WTC11 (cell line): ENCODE measurements around the gene FCHSD2. TPM values are rescaled to one million over a fixed set of nuclear protein-coding genes. Genes with fewer than 3 reads are reported as not detected.

Source experiments
- ATAC-seq: fragments of 200-7000 bp; cut with Tn5 transposase; 2 replicates; pipeline ENCODE4 v1.10.0; 2021; ENCODE audit warnings: mild to moderate bottlenecking, moderate library complexity
- CTCF ChIA-PET: fragments of 300-600 bp; sonication (Branson Sonifier 250); formaldehyde crosslinking; loops from one replicate; lab custom pipeline; 2021; ENCODE audit warnings: antibody characterized with exemption; lab: Charles Lee
- POLR2A ChIA-PET: fragments of 350-600 bp; sonication (Branson Sonifier 250); formaldehyde crosslinking; loops from one replicate; lab custom pipeline; 2021; ENCODE audit warnings: antibody characterized with exemption; lab: Charles Lee
- DNase-seq: peaks from one replicate; pipeline ENCODE4 v3.0.0; 2021; ENCODE audit warnings: low spot score
- H3K27ac Mint-ChIP-seq: 2 replicates; pipeline ENCODE4 v1.8.0; 2021; ENCODE audit warnings: mixed read lengths
- H3K27me3 Mint-ChIP-seq: 2 replicates; pipeline ENCODE4 v1.8.0; 2021; ENCODE audit warnings: low read depth, mild to moderate bottlenecking, moderate library complexity, mixed read lengths
- H3K36me3 Mint-ChIP-seq: 2 replicates; pipeline ENCODE4 v1.8.0; 2021; ENCODE audit warnings: mixed read lengths
- H3K4me1 Mint-ChIP-seq: 2 replicates; pipeline ENCODE4 v1.8.0; 2022; ENCODE audit warnings: mixed read lengths
- H3K4me3 Mint-ChIP-seq: 2 replicates; pipeline ENCODE4 v1.8.0; 2021; ENCODE audit warnings: mild to moderate bottlenecking, moderate library complexity, mixed read lengths
- H3K9me3 Mint-ChIP-seq: 2 replicates; pipeline ENCODE4 v1.8.0; 2021; ENCODE audit warnings: mixed read lengths
- ATF6 ChIP-seq: sonication (generic); formaldehyde crosslinking; IDR thresholded peaks from 2 replicates; pipeline ENCODE4 v1.8.1; 2023; ENCODE audit warnings: mild to moderate bottlenecking, missing genetic modification reagents
- E2F1 ChIP-seq: sonication (generic); formaldehyde crosslinking; IDR thresholded peaks from 2 replicates; pipeline ENCODE4 v1.8.0; 2022; ENCODE audit warnings: mild to moderate bottlenecking, missing genetic modification reagents
- E2F5 ChIP-seq: sonication (generic); formaldehyde crosslinking; IDR thresholded peaks from 2 replicates; pipeline ENCODE4 v1.8.1; 2022; ENCODE audit warnings: mild to moderate bottlenecking, moderate library complexity, missing genetic modification reagents
- ELF4 ChIP-seq: sonication (generic); formaldehyde crosslinking; IDR thresholded peaks from 2 replicates; pipeline ENCODE4 v1.8.1; 2022; ENCODE audit warnings: low read depth, mild to moderate bottlenecking, moderate library complexity, missing genetic modification reagents
- IRF1 ChIP-seq: sonication (generic); formaldehyde crosslinking; IDR thresholded peaks from 2 replicates; pipeline ENCODE4 v1.8.0; 2023; ENCODE audit warnings: missing genetic modification reagents
- MXD4 ChIP-seq: fragments of 250-450 bp; sonication (Bioruptor Pico); IDR thresholded peaks from 2 replicates; pipeline ENCODE4 v1.8.0; 2021; ENCODE audit warnings: mild to moderate bottlenecking, moderate library complexity, borderline replicate concordance
- NR2C2 ChIP-seq: sonication (generic); formaldehyde crosslinking; IDR thresholded peaks from 2 replicates; pipeline ENCODE4 v1.8.0; 2022; ENCODE audit warnings: mild to moderate bottlenecking, missing genetic modification reagents
- RORB ChIP-seq: fragments of 250-450 bp; sonication (Bioruptor Pico); IDR thresholded peaks from 2 replicates; pipeline ENCODE4 v1.9.0; 2021; ENCODE audit warnings: mild to moderate bottlenecking
- SMAD3 ChIP-seq: sonication (generic); formaldehyde crosslinking; IDR thresholded peaks from 2 replicates; pipeline ENCODE4 v1.8.0; 2022; ENCODE audit warnings: missing genetic modification reagents, mild to moderate bottlenecking, borderline replicate concordance
- ZNF263 ChIP-seq: sonication (generic); formaldehyde crosslinking; IDR thresholded peaks from 2 replicates; pipeline ENCODE4 v1.8.1; 2022; ENCODE audit warnings: low read depth, mild to moderate bottlenecking, moderate library complexity, missing genetic modification reagents
- ZNF396 ChIP-seq: fragments of 250-450 bp; sonication (Bioruptor Pico); IDR thresholded peaks from 2 replicates; pipeline ENCODE4 v1.8.0; 2021; ENCODE audit warnings: mild to moderate bottlenecking, moderate library complexity, borderline replicate concordance
- ZNF512 ChIP-seq: sonication (generic); formaldehyde crosslinking; IDR thresholded peaks from 2 replicates; pipeline ENCODE4 v1.8.1; 2022; ENCODE audit warnings: missing genetic modification reagents, borderline replicate concordance
- ZNF532 ChIP-seq: fragments of 250-450 bp; sonication (Bioruptor Pico); IDR thresholded peaks from 2 replicates; pipeline ENCODE4 v1.9.0; 2021; ENCODE audit warnings: mild to moderate bottlenecking, borderline replicate concordance
- total RNA-seq: library from RNA; stranded (reverse); gene quantifications from 3 replicates; pipeline ENCODE4 v1.2.3, GENCODE V29; 2021

The FCHSD2 gene
- total RNA-seq, 1 experiment from 2014 or later: 10.1 TPM

GRCh38 chr11:73173755-73174494 lies 31.8 kb upstream of the FCHSD2 start:
- DNase-seq (no peak), ATAC-seq (no peak)
- no peaks in the 10 kb centered on the region for H3K9me3 Mint-ChIP-seq
- no peak overlapping the region for H3K4me3 Mint-ChIP-seq
- H3K27me3 Mint-ChIP-seq: no peaks in the 10 kb centered on the region; the same call in 1 of the 2 replicates
- no peak overlapping the region for H3K27ac Mint-ChIP-seq
- ChIA-PET CTCF (interaction anchor here (0.6 to 1.5 kb wide), 2 partner anchors 9 to 79 kb away, joined by 3 to 4 read pairs; no protein-coding TSS in a partner anchor), POLR2A (no interaction called here)
- TF ChIP-seq RORB (CRISPR knock-in tag) (no peak), ZNF512 (no peak), ELF4 (CRISPR knock-in tag) (no peak), SMAD3 (CRISPR knock-in tag) (no peak), ZNF263 (no peak), MXD4 (CRISPR knock-in tag) (no peak), ZNF396 (CRISPR knock-in tag) (no peak)
- peaks cover 9% of the 10 kb centered on the region for H3K4me1 Mint-ChIP-seq
- H3K36me3 Mint-ChIP-seq: no peaks in the 10 kb centered on the region

- ChIA-PET CTCF (interaction anchor here (1.5 kb wide), 1 partner anchor 10 kb away, joined by 4 read pairs; no protein-coding TSS in a partner anchor), POLR2A (no interaction called here)
- TF ChIP-seq E2F1: no peak
- no peak for TF ChIP-seq E2F5
- TF ChIP-seq ATF6: no peak
- TF ChIP-seq ZNF532 (CRISPR knock-in tag): no peak
- no peak for TF ChIP-seq NR2C2 (CRISPR knock-in tag)
- no peak for TF ChIP-seq IRF1 (CRISPR knock-in tag)
- peaks cover 13% of the 10 kb centered on the region for H3K4me1 Mint-ChIP-seq
- no peak overlapping the region for H3K4me3 Mint-ChIP-seq
- no peaks in the 10 kb centered on the region; the same call in 1 of the 2 replicates for H3K27me3 Mint-ChIP-seq
- H3K9me3 Mint-ChIP-seq: no peaks in the 10 kb centered on the region
- ATAC-seq: no peak
- no peaks in the 10 kb centered on the region for H3K36me3 Mint-ChIP-seq
- no peak for DNase-seq
- no peak overlapping the region for H3K27ac Mint-ChIP-seq
These were observed 31.0 kb upstream of the FCHSD2 start for GRCh38 chr11:73172992-73173656.
